Calu3 (cell line): ENCODE data around the gene AACS. TPM values are rescaled to one million over a fixed set of nuclear protein-coding genes. Genes with fewer than 3 reads are reported as not detected.
"Not testable (repeated sequence)": the region's sequence is repeated elsewhere in the genome, so short reads cannot be mapped to it uniquely, and the experiment has no call there.

Experiments
- BruUV-seq: library from RNA; stranded (reverse); fragments of 400-500 nt; replicated peaks from 2 replicates; lab custom pipeline; 2021; lab: Mats Ljungman, UMichigan
- CTCF ChIA-PET: fragments of 300-600 bp; sonication (Branson Sonifier 250); formaldehyde crosslinking; loops from one replicate; lab custom pipeline; 2022; ENCODE audit warnings: antibody characterized with exemption; lab: Charles Lee
- DNase-seq: peaks from one replicate; pipeline ENCODE4 v3.0.0; 2022
- H3K27ac Mint-ChIP-seq: one replicate; pipeline ENCODE4 v1.8.0; 2022; ENCODE audit warnings: mixed read lengths; ENCODE audit not compliant: unreplicated experiment
- H3K27me3 Mint-ChIP-seq: one replicate; pipeline ENCODE4 v1.8.0; 2022; ENCODE audit warnings: mixed read lengths; ENCODE audit not compliant: unreplicated experiment
- H3K36me3 Mint-ChIP-seq: one replicate; pipeline ENCODE4 v1.8.0; 2022; ENCODE audit warnings: mild to moderate bottlenecking, moderate library complexity, mixed read lengths; ENCODE audit not compliant: insufficient read depth, unreplicated experiment
- H3K4me1 Mint-ChIP-seq: one replicate; pipeline ENCODE4 v1.8.0; 2022; ENCODE audit warnings: mild to moderate bottlenecking, low read depth, mixed read lengths; ENCODE audit not compliant: unreplicated experiment
- H3K4me3 Mint-ChIP-seq: one replicate; pipeline ENCODE4 v1.8.0; 2022; ENCODE audit warnings: mild to moderate bottlenecking, low read depth, moderate library complexity, mixed read lengths; ENCODE audit not compliant: unreplicated experiment
- H3K9me3 Mint-ChIP-seq: one replicate; pipeline ENCODE4 v1.8.0; 2022; ENCODE audit warnings: low read depth, mixed read lengths; ENCODE audit not compliant: unreplicated experiment
- CTCF ChIP-seq: fragments of 200-600 bp; IDR thresholded peaks from one replicate; pipeline ENCODE4 v1.8.0; 2022; ENCODE audit warnings: antibody characterized with exemption; ENCODE audit not compliant: unreplicated experiment
- intact Hi-C: fragments of 100-400 bp; cut with micrococcal nuclease; formaldehyde crosslinking; loops from one replicate; pipeline ENCODE4 v1.10.0; 2022; ENCODE audit not compliant: unreplicated experiment
- total RNA-seq: library from RNA; stranded (reverse); gene quantifications from 2 replicates; pipeline ENCODE4 v1.2.3, GENCODE V29; 2022

Gene AACS
- total RNA-seq, 1 experiment from 2014 or later: 39.2 TPM

GRCh38 chr12:125136702-125137101 is 71.5 kb downstream of the AACS start:
- Mint-ChIP-seq H3K4me3 (no peak overlapping the region), H3K27ac (no peak overlapping the region), H3K36me3 (peaks cover 41% of the 10 kb centered on the region), H3K4me1 (peaks cover 9% of the 10 kb centered on the region), H3K27me3 (no peaks in the 10 kb centered on the region), H3K9me3 (no peaks in the 10 kb centered on the region)
- DNase-seq: no peak
- CTCF ChIA-PET: no interaction called here
- intact Hi-C loops: no loop called here
- TF ChIP-seq CTCF: no peak
- no TSS peak for BruUV-seq

GRCh38 chr12:125137766-125138344 is 72.6 kb downstream of the AACS start:
- H3K4me3 Mint-ChIP-seq: no peak overlapping the region
- intact Hi-C loops: no loop called here
- CTCF ChIA-PET: no interaction called here
- no peak overlapping the region for H3K27ac Mint-ChIP-seq
- H3K36me3 Mint-ChIP-seq: peaks cover 43% of the 10 kb centered on the region
- no peak for TF ChIP-seq CTCF
- no TSS peak for BruUV-seq
- H3K4me1 Mint-ChIP-seq: peaks cover 9% of the 10 kb centered on the region
- no peaks in the 10 kb centered on the region for H3K9me3 Mint-ChIP-seq
- DNase-seq: no peak
- no peaks in the 10 kb centered on the region for H3K27me3 Mint-ChIP-seq

GRCh38 chr12:125140279-125141209 is 75.3 kb downstream of the AACS start:
- Mint-ChIP-seq H3K27ac (peak overlapping the region; percentile 26), H3K4me3 (no peak overlapping the region), H3K9me3 (no peaks in the 10 kb centered on the region), H3K36me3 (peaks cover 37% of the 10 kb centered on the region), H3K4me1 (peaks cover 9% of the 10 kb centered on the region), H3K27me3 (no peaks in the 10 kb centered on the region)
- no TSS peak for BruUV-seq
- peak; percentile 54 for DNase-seq
- CTCF ChIA-PET: no interaction called here
- intact Hi-C loops: no loop called here
- no peak for TF ChIP-seq CTCF

- H3K9me3 Mint-ChIP-seq, H3K27me3 Mint-ChIP-seq, CTCF ChIA-PET, DNase-seq, H3K4me1 Mint-ChIP-seq, BruUV-seq, intact Hi-C loops, H3K4me3 Mint-ChIP-seq, H3K27ac Mint-ChIP-seq: not testable (repeated sequence)
- peaks cover 30% of the 10 kb centered on the region for H3K36me3 Mint-ChIP-seq
Measured at GRCh38 chr12:125141210-125141573, 76.0 kb downstream of the AACS start.
